ENCODE data around the gene GPALPP1.
A peak's percentile ranks its signal among the peaks of the same experiment; 100 is the strongest.
"Not testable (repeated sequence)": the region's sequence is repeated elsewhere in the genome, so short reads cannot be mapped to it uniquely, and the experiment has no call there.

GPALPP1 gene

DNA sequence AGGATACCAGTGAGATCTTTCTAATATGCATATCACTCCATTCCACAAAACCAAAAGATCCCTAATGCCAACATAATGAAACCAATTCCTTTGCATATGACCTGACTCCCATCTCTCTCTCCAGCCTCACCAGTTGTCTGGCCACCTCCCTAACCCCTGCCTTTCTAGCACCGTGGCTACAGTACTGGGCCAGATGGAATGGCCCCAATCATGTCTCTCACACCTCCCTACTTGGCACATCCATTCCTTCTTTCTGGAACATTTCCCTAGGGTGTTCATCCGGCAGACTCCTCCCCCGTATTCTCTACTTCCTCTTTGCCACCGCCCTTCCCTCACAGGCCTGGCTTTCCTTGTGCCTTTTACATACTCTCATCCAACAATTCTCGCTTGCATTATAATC lies 62.0 kb downstream of the GPALPP1 start:
- DNase-seq, result no peak
- in situ Hi-C loops (cut with HindIII; ENCODE audit: low pct_ligation_motif_present, low pct_unique_long_range_greater_than_20kb, low sequenced_read_pairs), result no loop called here

DNA sequence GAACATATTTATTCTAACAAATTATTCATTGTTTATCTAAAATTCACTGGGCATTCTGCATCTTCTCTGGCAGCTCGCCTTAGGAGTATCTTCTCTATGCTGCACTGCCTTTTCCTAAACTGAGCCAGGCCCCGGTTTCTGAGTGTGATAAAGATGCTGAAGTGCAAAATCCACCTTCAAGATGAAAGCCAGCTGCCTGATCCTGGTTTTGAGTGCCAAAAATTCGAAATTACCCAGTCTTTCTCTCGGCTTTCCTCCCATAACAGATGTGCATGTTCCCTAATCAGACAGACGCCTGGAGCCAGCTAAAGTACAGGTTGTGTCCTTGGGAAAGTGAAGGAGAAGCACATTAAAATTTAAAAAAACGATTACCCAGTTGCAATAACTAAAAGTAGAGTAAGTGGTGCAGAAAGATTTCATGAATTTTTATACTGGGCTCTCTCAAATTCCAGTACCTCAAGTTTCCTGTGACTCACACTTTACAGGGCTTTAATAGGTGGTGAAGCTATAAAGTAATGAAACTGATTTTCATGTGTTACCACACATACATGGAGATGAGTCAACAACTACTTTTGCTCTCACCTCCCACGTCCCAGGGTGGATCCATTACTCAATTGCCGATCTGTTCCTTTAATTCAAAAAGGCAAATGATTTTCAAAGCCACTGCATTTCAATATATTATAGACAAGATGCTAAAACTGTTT lies 66.0 kb downstream of the GPALPP1 start:
- DNase-seq, result peak; percentile 82
- in situ Hi-C loops (cut with HindIII; ENCODE audit: low pct_ligation_motif_present, low pct_unique_long_range_greater_than_20kb, low sequenced_read_pairs), result no loop called here

DNA sequence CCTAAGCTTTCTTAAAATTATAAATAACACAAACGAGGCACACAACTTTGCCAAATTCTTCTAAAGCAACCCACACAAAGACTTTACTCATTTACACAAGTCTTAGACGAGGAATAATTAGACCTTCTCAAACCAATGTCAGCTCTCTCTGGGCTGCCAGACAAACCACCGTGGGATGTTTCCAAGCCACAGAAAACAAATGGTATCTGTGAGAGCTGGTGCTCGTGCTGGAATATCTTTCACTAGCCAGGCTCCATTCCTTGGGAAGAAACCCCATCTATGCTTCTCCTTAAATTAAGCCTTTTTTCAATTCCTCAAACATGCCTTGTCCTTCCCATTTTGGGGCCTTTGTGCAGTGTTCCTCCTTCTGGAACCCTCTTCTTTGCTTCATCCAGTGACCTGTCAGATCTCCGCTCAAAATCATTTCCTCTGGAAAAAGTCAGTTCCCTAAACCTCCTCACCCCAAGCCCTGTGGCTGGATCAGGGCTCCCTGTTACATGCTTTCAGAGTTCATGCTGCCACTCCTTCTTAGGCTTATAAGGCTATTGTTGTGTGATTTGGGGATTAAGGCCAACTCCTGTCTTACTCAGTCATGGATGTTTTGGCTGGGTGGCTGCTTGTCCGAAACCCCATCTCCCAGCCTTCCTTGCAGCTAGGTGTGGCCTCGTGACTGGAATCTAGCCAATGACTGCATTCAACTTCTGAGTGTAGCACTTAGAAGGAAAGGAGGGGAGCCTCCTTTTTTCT lies 66.7 kb downstream of the GPALPP1 start:
- in situ Hi-C loops (cut with HindIII; ENCODE audit: low pct_ligation_motif_present, low pct_unique_long_range_greater_than_20kb, low sequenced_read_pairs), result no loop called here
- peak; percentile 11 for DNase-seq

DNA sequence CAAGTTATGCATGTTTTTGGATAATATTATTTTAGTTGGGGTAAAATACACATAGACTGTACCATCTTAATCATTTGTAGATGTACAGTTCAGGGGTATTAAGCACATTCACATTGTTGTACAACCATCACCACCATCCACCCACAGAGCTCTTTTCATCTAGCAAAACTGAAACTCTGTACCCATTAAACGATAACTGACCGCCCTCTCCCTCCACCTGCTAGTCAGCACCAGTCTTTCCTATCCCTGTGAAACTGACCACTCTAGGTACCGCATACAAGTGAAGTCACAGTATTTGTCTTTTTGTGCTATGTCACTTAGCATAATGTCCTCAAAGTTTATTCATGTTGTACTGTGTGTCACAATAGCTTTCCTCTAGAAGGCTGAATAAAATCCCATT lies 70.7 kb downstream of the GPALPP1 start:
- DNase-seq, result no peak
- in situ Hi-C loops (cut with HindIII; ENCODE audit: low pct_ligation_motif_present, low pct_unique_long_range_greater_than_20kb, low sequenced_read_pairs), result no loop called here

DNA sequence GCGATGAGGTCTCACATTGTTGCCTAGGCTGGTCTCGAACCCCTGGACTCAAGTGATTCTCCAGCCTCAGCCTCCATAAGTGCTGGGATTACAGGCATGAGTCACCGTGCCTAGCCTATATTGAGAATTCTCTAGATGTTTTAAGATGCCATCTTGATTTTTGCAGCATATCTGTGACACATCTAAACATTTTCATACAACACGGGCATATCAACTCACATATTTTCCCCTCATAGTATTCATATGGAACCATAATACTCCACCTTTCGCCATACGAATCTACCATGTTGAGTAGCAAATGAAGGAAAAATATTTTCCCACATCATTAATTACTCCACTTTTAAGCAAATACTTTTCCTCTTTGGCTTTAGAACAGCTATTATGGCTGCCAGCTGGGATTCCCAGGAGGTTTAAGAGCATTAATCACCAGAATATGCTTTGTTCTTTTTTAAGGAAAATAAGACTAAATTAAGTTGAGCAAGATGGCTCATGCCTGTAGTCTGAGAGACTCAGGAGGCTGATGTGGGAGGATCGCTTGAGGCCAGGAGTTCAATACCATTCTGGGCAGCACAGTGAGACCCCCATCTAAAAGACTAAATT lies 74.0 kb downstream of the GPALPP1 start:
- DNase-seq, result no peak

DNA sequence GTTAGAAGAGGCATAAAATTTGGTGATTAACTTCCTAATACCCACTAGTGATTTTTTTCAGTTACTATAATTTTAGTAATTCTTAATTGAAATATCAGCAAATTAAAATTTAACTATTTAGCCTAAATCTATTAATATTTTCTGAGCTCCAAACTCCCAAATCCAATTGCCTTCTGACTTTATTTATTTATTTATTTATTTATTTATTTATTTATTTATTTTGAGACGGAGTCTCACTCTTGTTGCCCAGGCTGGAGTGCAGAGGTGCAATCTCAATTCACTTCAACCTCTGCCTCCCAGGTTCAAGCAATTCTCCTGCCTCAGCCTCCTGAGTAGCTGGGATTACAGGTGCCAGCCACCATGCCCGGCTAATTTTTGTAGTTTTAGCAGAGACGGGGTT lies 74.6 kb downstream of the GPALPP1 start:
- DNase-seq; in situ Hi-C loops (cut with HindIII; ENCODE audit: low pct_ligation_motif_present, low pct_unique_long_range_greater_than_20kb, low sequenced_read_pairs): not testable (repeated sequence)

More for the DNA sequence above, 74.0 kb downstream of the GPALPP1 start:
- in situ Hi-C loops (cut with HindIII; ENCODE audit: low pct_ligation_motif_present, low pct_unique_long_range_greater_than_20kb, low sequenced_read_pairs), result no loop called here

DNA sequence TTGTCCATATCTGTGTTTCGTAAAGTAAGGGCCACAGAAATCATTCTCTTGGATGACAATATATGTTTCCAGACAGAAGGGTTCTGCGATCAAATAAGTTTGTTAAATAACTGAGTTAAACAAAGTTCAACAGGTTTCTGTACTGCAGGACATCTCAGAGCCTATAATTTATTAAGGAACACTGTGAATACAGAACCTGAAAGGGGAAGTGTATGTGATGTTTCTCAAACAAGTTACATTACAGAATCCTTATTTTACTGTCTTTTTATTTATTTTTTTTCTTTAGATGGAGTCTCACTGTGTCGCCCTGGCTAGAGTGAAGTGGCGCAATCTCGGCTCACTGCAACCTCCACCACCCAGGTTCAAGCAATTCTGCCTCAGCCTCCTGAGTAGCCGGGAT lies 75.6 kb downstream of the GPALPP1 start:
- DNase-seq, result no peak
- in situ Hi-C loops (cut with HindIII; ENCODE audit: low pct_ligation_motif_present, low pct_unique_long_range_greater_than_20kb, low sequenced_read_pairs), result no loop called here

DNA sequence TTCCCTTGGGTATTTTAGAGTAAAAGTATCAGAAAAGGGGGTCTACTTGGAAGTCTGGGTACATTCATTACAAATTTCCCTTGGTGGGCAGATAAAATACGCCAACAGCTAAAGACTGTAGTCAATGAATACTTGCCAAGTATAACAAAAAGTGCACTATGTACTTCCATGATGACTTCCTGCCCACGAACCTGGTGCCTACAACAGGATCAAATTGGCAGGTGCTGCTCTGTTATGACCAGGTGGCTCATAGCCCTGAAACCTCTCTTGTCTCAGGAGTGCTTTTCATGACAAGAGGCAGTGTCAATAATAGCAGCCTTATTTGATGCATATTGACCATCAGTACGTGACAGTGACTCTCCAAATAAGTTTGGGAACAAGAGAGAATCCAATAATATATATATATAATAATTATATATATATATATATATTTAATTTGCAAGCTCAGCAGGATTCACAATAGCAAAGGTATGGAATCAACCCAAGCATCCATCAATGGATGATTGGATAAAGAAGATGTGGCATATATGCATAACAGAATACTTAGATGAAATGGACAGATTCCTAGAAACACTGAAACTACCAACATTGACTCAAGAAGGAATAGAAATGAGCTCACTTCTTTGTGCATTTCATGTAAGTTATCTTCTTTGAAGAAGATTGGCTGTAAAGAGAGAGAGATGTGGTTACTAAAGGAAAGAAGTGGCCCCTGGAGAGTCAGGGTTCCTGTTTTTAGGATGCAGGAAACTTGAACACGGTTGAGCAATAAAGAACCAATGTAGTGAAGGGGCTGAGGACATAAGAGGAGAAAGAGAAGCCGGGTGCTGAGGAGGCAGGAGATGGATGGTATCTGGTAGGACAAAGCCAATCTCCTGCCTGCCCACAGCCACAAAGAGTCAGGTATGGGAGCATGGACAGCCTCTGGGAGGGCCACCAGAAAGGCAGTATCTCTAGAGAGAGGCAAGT lies 79.0 kb downstream of the GPALPP1 start:
- no peak for DNase-seq
- in situ Hi-C loops (cut with HindIII; ENCODE audit: low pct_ligation_motif_present, low pct_unique_long_range_greater_than_20kb, low sequenced_read_pairs), result no loop called here

DNA sequence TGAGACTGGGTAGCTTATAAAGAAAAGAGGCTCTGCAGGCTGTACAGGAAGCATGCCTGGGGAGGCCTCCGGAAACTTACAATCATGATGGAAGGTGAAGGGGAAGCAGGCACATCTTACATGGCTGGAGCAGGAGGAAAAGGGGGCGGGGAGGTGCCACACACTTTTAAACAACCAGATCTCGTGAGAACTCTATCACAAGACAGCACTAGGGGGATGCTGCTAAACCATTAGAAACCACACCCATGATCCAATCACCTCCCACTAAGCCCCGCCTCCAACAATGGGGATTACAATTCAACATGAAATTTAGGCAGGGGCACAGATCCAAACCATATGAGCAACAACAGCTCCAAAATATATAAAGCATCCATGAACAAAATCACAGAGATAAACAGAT lies 84.5 kb downstream of the GPALPP1 start:
- in situ Hi-C loops (cut with HindIII; ENCODE audit: low pct_ligation_motif_present, low pct_unique_long_range_greater_than_20kb, low sequenced_read_pairs), result no loop called here
- no peak for DNase-seq

DNA sequence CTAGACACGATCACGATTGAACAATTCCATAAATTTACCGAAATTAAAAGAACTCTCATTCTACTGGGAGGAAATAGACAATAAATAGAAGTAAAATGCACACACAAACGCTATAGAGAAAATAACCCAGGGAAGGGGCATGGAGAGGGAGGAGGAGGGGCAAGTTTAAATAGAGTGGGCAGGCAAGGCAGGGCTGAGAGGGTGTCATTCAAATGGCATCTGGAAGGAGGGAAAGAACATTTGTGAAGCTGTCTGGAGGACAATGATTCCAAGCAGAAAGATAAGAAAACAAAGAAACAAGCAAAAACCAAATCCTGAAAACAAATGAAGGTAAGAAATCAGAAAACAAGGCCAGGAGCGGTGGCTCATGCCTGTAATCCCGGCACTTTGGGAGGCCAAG lies 85.4 kb downstream of the GPALPP1 start:
- in situ Hi-C loops (cut with HindIII; ENCODE audit: low pct_ligation_motif_present, low pct_unique_long_range_greater_than_20kb, low sequenced_read_pairs), result no loop called here
- DNase-seq, result no peak

DNA sequence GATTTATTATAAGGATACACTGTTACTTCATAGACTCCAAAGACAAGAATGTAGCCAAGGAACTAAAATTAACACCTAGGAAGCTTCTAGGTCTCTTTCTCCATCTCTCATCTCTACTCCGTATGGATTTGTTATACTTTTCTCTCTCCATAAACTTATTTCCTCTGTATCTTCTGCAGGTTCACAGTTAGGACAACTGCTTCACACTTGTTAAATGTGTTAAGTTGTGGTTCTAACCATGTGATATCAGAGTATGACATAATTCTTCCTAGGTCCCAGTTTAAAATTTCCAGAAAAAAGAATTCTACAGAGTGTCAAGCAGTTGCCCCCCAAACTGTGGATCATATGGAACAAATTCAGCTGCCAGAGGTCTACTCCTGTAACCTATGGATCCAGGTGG lies 88.7 kb downstream of the GPALPP1 start:
- in situ Hi-C loops (cut with HindIII; ENCODE audit: low pct_ligation_motif_present, low pct_unique_long_range_greater_than_20kb, low sequenced_read_pairs), result no loop called here
- no peak for DNase-seq

All from ACHN (cell line).